ENCODE results near the gene C1QTNF4.

C1QTNF4 gene

GRCh38 chr11:47545298-47545697, 48.9 kb downstream of the C1QTNF4 start:
- TF ChIP-seq, protein P1, sequence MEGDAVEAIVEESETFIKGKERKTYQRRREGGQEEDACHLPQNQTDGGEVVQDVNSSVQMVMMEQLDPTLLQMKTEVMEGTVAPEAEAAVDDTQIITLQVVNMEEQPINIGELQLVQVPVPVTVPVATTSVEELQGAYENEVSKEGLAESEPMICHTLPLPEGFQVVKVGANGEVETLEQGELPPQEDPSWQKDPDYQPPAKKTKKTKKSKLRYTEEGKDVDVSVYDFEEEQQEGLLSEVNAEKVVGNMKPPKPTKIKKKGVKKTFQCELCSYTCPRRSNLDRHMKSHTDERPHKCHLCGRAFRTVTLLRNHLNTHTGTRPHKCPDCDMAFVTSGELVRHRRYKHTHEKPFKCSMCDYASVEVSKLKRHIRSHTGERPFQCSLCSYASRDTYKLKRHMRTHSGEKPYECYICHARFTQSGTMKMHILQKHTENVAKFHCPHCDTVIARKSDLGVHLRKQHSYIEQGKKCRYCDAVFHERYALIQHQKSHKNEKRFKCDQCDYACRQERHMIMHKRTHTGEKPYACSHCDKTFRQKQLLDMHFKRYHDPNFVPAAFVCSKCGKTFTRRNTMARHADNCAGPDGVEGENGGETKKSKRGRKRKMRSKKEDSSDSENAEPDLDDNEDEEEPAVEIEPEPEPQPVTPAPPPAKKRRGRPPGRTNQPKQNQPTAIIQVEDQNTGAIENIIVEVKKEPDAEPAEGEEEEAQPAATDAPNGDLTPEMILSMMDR (IDR thresholded peaks at IDR 0.05; ENCODE audit: control insufficient read depth, extremely low read depth, insufficient read depth): no peak
- DNase-seq (ENCODE audit: low read depth): no peak
- H3K4me3 ChIP-seq (ENCODE audit: low read depth, low read length): no peak overlapping the region

DNA sequence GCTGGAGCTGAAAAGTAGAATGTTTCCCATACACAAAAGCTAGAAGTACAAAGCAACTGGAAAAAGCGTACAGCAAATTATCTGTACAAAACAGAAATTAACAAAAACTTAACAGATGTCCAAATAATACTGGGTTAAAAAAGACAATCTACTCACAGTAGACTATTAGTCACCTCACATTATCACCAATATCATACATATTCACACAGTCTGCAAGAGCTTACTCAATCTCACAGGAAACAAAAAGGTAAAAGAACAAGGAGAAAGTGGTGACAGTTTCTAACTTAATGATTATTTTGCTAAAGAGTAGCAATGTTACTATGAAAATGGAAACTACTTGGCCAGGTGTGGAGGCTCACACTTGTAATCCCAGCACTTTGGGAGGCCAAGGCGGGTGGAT, 53.1 kb downstream of the C1QTNF4 start:
- no peak overlapping the region for H3K4me3 ChIP-seq (ENCODE audit: low read depth, low read length)
- DNase-seq (ENCODE audit: low read depth): no peak

DNA sequence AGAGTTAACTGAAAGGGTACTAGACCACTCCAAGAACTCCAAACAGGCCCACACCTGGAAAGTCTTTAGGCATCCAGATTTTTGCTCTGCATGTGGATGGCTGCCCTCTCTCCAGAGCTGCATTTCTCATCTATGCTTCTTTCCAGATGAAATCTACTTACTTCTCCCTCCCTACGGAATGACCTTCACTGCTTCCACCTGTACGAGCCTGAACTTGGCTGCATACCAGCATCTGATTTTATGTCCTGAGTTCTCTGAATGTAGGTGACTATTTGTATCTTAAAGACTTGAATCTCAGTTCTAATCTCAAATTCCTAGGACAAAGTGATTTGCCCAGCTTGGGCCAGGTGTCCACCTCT, 54.6 kb downstream of the C1QTNF4 start:
- TF ChIP-seq, protein P1 (IDR thresholded peaks at IDR 0.05; ENCODE audit: control insufficient read depth, extremely low read depth, insufficient read depth): no peak
- no peak overlapping the region for H3K4me3 ChIP-seq (ENCODE audit: low read depth, low read length)
- no peak for DNase-seq (ENCODE audit: low read depth)

More for the DNA sequence above, 53.1 kb downstream of the C1QTNF4 start:
- TF ChIP-seq, protein P1 (IDR thresholded peaks at IDR 0.05; ENCODE audit: control insufficient read depth, extremely low read depth, insufficient read depth): no peak

Data from LNCaP clone FGC (cell line).